ENCODE measurements around the gene SYCE3.

DNA sequence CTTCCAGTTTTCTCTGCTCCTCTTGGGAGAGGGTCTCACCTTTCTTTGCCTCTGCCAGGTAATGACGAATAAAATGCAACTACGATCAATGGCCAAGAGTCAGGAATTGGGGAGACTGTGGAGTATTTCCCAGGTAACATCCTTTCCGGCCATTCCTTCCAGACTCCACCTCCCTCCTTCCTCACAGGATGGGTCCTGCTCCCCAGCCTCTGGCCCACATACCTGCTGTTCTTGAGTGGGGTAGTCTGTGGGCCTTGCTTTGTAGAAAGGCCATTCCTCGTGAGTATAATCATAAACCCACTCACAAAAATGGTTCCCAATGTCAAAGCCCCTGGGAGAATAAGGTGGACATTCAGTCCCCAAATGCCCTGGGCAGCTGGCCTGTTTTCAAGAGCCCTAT, 17.0 kb upstream of the SYCE3 start:
- TF ChIP-seq POLR2A (IDR thresholded peaks at IDR 0.05; ENCODE audit: low read length) (no peak), GATA1 (IDR thresholded peaks at IDR 0.05; ENCODE audit: low read depth, low read length) (no peak)

Measured in erythroblast (primary cell).